ENCODE measurements around the gene AKAP8L.

DNA sequence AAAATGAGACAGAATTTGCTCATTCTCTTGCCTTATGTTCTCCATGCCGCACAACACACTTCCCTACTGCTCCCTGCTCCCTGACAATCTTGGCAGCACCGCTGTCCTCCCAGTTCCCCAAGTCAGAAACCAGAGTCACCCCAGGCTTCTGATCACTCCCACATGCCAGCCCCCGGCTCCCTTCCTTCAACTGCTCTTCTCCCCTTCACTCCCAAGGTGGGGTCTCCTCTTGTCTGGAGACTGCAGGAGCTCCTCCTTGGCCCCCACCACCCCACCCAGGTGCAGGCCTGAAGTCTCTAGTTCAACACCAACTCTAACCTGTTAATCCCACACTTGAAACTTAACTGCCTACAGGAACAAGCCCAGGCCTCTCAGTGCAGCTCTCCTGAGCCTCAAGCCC, 22.4 kb downstream of the AKAP8L start:
- TF ChIP-seq, protein P1, sequence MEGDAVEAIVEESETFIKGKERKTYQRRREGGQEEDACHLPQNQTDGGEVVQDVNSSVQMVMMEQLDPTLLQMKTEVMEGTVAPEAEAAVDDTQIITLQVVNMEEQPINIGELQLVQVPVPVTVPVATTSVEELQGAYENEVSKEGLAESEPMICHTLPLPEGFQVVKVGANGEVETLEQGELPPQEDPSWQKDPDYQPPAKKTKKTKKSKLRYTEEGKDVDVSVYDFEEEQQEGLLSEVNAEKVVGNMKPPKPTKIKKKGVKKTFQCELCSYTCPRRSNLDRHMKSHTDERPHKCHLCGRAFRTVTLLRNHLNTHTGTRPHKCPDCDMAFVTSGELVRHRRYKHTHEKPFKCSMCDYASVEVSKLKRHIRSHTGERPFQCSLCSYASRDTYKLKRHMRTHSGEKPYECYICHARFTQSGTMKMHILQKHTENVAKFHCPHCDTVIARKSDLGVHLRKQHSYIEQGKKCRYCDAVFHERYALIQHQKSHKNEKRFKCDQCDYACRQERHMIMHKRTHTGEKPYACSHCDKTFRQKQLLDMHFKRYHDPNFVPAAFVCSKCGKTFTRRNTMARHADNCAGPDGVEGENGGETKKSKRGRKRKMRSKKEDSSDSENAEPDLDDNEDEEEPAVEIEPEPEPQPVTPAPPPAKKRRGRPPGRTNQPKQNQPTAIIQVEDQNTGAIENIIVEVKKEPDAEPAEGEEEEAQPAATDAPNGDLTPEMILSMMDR (IDR thresholded peaks at IDR 0.05), result no peak
- TF ChIP-seq POLR2A (IDR thresholded peaks at IDR 0.05), result no peak
- no peak for TF ChIP-seq EP300 (IDR thresholded peaks at IDR 0.05; ENCODE audit: low read depth)
- TF ChIP-seq POLR2AphosphoS5 (IDR thresholded peaks at IDR 0.05), result no peak

All from transverse colon (tissue), 4 donors.